Pancreas (tissue), 10 donors: ENCODE measurements around the gene DMD. TPM values are rescaled to one million over a fixed set of nuclear protein-coding genes. Genes with fewer than 3 reads are reported as not detected.

ENCODE experiments used
- ATAC-seq, 4 donors: fragments of 200-7000 bp; cut with Tn5 transposase; one replicate each; pipeline versions ENCODE4 v1.8.0 to v1.9.1; 2020; ENCODE audit warnings: mild to moderate bottlenecking in 4 of 4, moderate library complexity in 4 of 4
- DNase-seq, 6 donors: peaks; one replicate each; pipeline ENCODE4 v3.0.0-alpha.2; 2020
- FAIRE-seq: peaks from 2 replicates; lab custom pipeline; 2012; peaks lifted over from hg19 to GRCh38; lab: Jason Lieb, UNC
- H3K27ac ChIP-seq, 4 donors: fragments of 200-600 bp; sonication (generic); 1 replicate in 3 of 4; 2 replicates in 1 of 4; pipeline versions ENCODE4 v1.5.0 to v1.8.0; 2020
- H3K27me3 ChIP-seq, 4 donors: fragments of 200-600 bp; one replicate each; pipeline ENCODE4 v1.8.0; 2021
- H3K36me3 ChIP-seq, 3 donors: fragments of 200-600 bp; sonication (generic) in 1 of 3; one replicate each; pipeline versions ENCODE4 v1.5.0 to v1.8.0; 2020 to 2021
- H3K4me1 ChIP-seq, 3 donors: fragments of 200-600 bp; one replicate each; pipeline ENCODE4 v1.8.0; 2021
- H3K4me3 ChIP-seq, 4 donors: fragments of 200-600 bp; sonication (generic) in 2 of 4; one replicate each; pipeline versions ENCODE4 v1.5.0 to v1.8.0; 2020 to 2021
- H3K9me3 ChIP-seq, 4 donors: fragments of 200-600 bp; one replicate each; pipeline ENCODE4 v1.8.0; 2021
- CTCF ChIP-seq, 4 donors: fragments of 200-600 bp; sonication (generic) in 3 of 4; IDR thresholded peaks; one replicate each; pipeline versions ENCODE4 v1.5.0 to v1.8.0; 2021; ENCODE audit warnings: antibody characterized with exemption in 4 of 4
- WGBS, 2 donors: extraction: QIAGEN DNeasy Blood & Tissue Kit; methylation state at CpG; one replicate each; pipeline ENCODE4 v1.1.7; 2013; 5-methylcytosine and 5-hydroxymethylcytosine counted together
- intact Hi-C, 3 donors: fragments of 100-400 bp; cut with DNase I; formaldehyde crosslinking; loops; one replicate each; pipeline versions ENCODE4 v1.11.1 to v1.14.2; 2022
- polyA plus RNA-seq, 2 donors: library from polyadenylated mRNA; stranded (reverse); fragments of 200-250 nt; gene quantifications; one replicate each; pipeline ENCODE4 v1.2.3, GENCODE V29; 2013
- total RNA-seq, 6 donors: library from RNA; stranded (reverse); fragmentation: NEBNext Ultra II Directional in 4 of 6; extraction: Animal tissue kit (Norgen Biotek cat#: 25700) in 4 of 6; gene quantifications; one replicate each; pipeline versions ENCODE4 v1.2.1 to v1.2.4, GENCODE V29; 2021 to 2023
- donor health status: healthy with polysubstance abuse.
- donor health status: DM: no; HTN: no; CAD: no; lungs with moderate emphysema.
- donor health status: DM: no; HTN: no; CAD: no.
- donor health status: control.
- donor health status: control.
- donor health status: Bipolar disorder and iron deficiency.
- donor health status: DM: yes; HTN: yes; CAD: no.
- donor health status: DM: no; HTN: no; CAD: no.
- donor health status: DM: no; HTN: no; CAD: no.
- donor health status: DM: yes; HTN: yes; CAD: no.

Gene DMD
- total and polyA plus RNA-seq, 8 donors, result 9.1 to 46.5 (median 32.1) TPM

GRCh38 chrX:31436424-31436823, 1774.9 kb downstream of the DMD start:
- 43 to 55% methylated on average over 3 of the region's 3 CpGs for WGBS, 2 donors
- Histone ChIP-seq H3K4me1 (no peaks in the 10 kb centered on the region), H3K36me3 (no peaks in the 10 kb centered on the region), H3K9me3 (no peaks in the 10 kb centered on the region), H3K27ac (no peak overlapping the region), H3K27me3 (peaks cover 0 to 3% (median 0%) of the 10 kb centered on the region in 4 donors), H3K4me3 (no peak overlapping the region)
- TF ChIP-seq CTCF (IDR thresholded peaks at IDR 0.05), result no peak
- ATAC-seq (no peak), FAIRE-seq (no peak), DNase-seq (no peak)
- intact Hi-C loops, result no loop called here

- DNase-seq (peak in 1 of 6 donors; percentile 1), FAIRE-seq (no peak), ATAC-seq (peak in 2 of 4 donors; percentile 39 to 44)
- H3K4me1 ChIP-seq, result no peaks in the 10 kb centered on the region
- intact Hi-C loops, result no loop called here
- H3K4me3 ChIP-seq, result no peak overlapping the region
- H3K27ac ChIP-seq, result no peak overlapping the region
- H3K27me3 ChIP-seq, result peaks cover 0 to 3% (median 0%) of the 10 kb centered on the region in 4 donors
- no peaks in the 10 kb centered on the region for H3K9me3 ChIP-seq
- TF ChIP-seq CTCF (IDR thresholded peaks at IDR 0.05), result no peak
- no peaks in the 10 kb centered on the region for H3K36me3 ChIP-seq
- WGBS, 2 donors, result 37 to 40% methylated on average over 7 of the region's 7 CpGs
Measured at GRCh38 chrX:31435592-31435991, 1775.8 kb downstream of the DMD start.

- DNase-seq (no peak), ATAC-seq (no peak), FAIRE-seq (no peak)
- Histone ChIP-seq H3K27me3 (peaks cover 0 to 3% (median 0%) of the 10 kb centered on the region in 4 donors), H3K9me3 (no peaks in the 10 kb centered on the region), H3K4me1 (no peaks in the 10 kb centered on the region), H3K27ac (no peak overlapping the region), H3K36me3 (no peaks in the 10 kb centered on the region), H3K4me3 (no peak overlapping the region)
- 58 to 81% methylated on average over 1 of the region's 1 CpG for WGBS, 2 donors
- intact Hi-C loops, result no loop called here
- no peak for TF ChIP-seq CTCF (IDR thresholded peaks at IDR 0.05)
Measured at GRCh38 chrX:31433856-31434255, 1777.5 kb downstream of the DMD start.

GRCh38 chrX:31429915-31430314, 1781.4 kb downstream of the DMD start:
- no peak for TF ChIP-seq CTCF (IDR thresholded peaks at IDR 0.05)
- Histone ChIP-seq H3K27ac (no peak overlapping the region), H3K9me3 (no peaks in the 10 kb centered on the region), H3K4me1 (no peaks in the 10 kb centered on the region), H3K27me3 (peaks cover 0 to 3% (median 0%) of the 10 kb centered on the region in 4 donors), H3K36me3 (no peaks in the 10 kb centered on the region), H3K4me3 (no peak overlapping the region)
- intact Hi-C loops, result no loop called here
- 80 to 81% methylated on average over 6 of the region's 6 CpGs for WGBS, 2 donors
- no peak for DNase-seq
- ATAC-seq, result no peak
- FAIRE-seq, result no peak

- DNase-seq (peak in 1 of 6 donors; percentile 18), ATAC-seq (no peak), FAIRE-seq (peak; percentile 13)
- H3K4me3 ChIP-seq, result no peak overlapping the region
- H3K27me3 ChIP-seq, result peaks cover 0 to 7% (median 1%) of the 10 kb centered on the region in 4 donors
- H3K27ac ChIP-seq, result no peak overlapping the region
- no peaks in the 10 kb centered on the region for H3K4me1 ChIP-seq
- WGBS, 2 donors, result 31% methylated on average over 6 of the region's 6 CpGs
- H3K36me3 ChIP-seq, result no peaks in the 10 kb centered on the region
- H3K9me3 ChIP-seq, result no peaks in the 10 kb centered on the region
- no peak for TF ChIP-seq CTCF (IDR thresholded peaks at IDR 0.05)
- intact Hi-C loops, result no loop called here
Measured at GRCh38 chrX:31423609-31424189, 1787.7 kb downstream of the DMD start.
